ENCODE results near the gene ZC3H7B.

DNA sequence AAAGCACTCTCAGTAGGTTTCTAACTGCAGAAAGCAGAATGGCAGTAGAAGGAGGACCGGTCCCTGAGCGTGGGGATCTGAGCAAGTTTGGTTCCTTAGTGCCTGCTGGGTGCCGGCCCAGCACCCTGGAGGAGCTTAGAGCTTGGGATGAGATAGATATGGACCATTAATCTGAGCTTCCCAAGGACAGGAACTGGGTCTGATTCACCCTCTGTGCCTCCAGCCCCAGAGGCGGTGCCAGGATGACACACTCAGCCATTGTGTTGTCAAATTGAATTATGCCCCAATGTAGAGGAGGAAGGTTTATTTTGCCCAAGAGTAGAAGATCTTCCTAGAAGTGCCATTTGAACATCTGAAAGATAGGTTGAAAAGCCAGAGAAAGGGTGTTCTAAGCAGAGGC lies 4.3 kb downstream of the ZC3H7B start:
- TF ChIP-seq, protein P1, sequence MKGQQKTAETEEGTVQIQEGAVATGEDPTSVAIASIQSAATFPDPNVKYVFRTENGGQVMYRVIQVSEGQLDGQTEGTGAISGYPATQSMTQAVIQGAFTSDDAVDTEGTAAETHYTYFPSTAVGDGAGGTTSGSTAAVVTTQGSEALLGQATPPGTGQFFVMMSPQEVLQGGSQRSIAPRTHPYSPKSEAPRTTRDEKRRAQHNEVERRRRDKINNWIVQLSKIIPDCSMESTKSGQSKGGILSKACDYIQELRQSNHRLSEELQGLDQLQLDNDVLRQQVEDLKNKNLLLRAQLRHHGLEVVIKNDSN (IDR thresholded peaks at IDR 0.05) = no peak
- TF ChIP-seq EP300 (IDR thresholded peaks at IDR 0.05; ENCODE audit: borderline replicate concordance) (no peak), TAF1 (IDR thresholded peaks at IDR 0.05; ENCODE audit: low read depth) (no peak), TCF12 (IDR thresholded peaks at IDR 0.05; ENCODE audit: low read depth) (no peak), EGR1 (IDR thresholded peaks at IDR 0.05) (no peak)
